Neutrophil (primary cell): ENCODE data around the gene MRPL40.
A peak's percentile ranks its signal among the peaks of the same experiment; 100 is the strongest.

Experiments used
- H3K27ac ChIP-seq: fragments of 200-600 bp; sonication (generic); 2 replicates; pipeline ENCODE4 v1.5.1; 2016; ENCODE audit warnings: mild to moderate bottlenecking, moderate library complexity
- H3K27me3 ChIP-seq: fragments of 200-600 bp; sonication (generic); 2 replicates; pipeline ENCODE4 v1.6.0; 2016; ENCODE audit warnings: mild to moderate bottlenecking
- H3K36me3 ChIP-seq: fragments of 200-600 bp; sonication (generic); 2 replicates; pipeline ENCODE4 v1.5.1; 2017
- H3K4me1 ChIP-seq, 2 experiments: fragments of 200-600 bp in 1 of 2; sonication (generic) in 1 of 2; 1 replicate in 1 of 2; 2 replicates in 1 of 2; pipeline versions ENCODE4 v1.5.1 to v1.6.1; 2013 to 2016; ENCODE audit warnings: low read depth in 1 of 2, low read length in 1 of 2, mild to moderate bottlenecking in 1 of 2, moderate library complexity in 1 of 2; ENCODE audit not compliant: control insufficient read depth in 1 of 2, insufficient read depth in 1 of 2
- H3K4me3 ChIP-seq, 2 experiments: fragments of 200-600 bp in 1 of 2; sonication (generic) in 1 of 2; 1 replicate in 1 of 2; 2 replicates in 1 of 2; pipeline ENCODE4 v1.5.1; 2013 to 2016; ENCODE audit warnings: low read depth in 1 of 2, low read length in 1 of 2, mild to moderate bottlenecking in 1 of 2, moderate library complexity in 1 of 2
- H3K9me3 ChIP-seq: fragments of 200-600 bp; sonication (generic); 2 replicates; pipeline ENCODE4 v1.5.1; 2016
- CTCF ChIP-seq: fragments of 200-600 bp; sonication (generic); IDR thresholded peaks from 2 replicates; pipeline ENCODE4 v1.5.1; 2016; ENCODE audit warnings: antibody characterized with exemption

The MRPL40 gene

GRCh38 chr22:19422440-19423301, 9.7 kb upstream of the MRPL40 start:
- Histone ChIP-seq H3K27me3 (no peaks in the 10 kb centered on the region), H3K4me1 (peaks cover 99% of the 10 kb centered on the region in 2 experiments), H3K9me3 (no peaks in the 10 kb centered on the region), H3K4me3 (no peak overlapping the region), H3K36me3 (no peaks in the 10 kb centered on the region), H3K27ac (peak overlapping the region; percentile 98)
- TF ChIP-seq CTCF, result no peak

DNA sequence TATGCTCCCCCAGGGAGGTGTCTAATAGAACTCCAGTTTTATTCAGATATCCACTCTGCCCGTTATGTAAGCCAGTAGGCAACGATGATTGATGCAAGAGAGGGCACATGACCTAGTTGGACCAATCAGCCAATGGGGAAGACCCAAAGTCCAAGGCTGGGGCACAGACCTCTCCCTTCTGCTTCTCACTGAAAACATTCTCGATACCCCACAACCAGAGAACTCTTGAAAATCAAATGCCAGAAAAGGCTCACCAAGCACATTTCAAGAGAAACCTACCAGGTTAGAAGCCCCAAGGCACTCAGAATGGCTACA, 8.2 kb upstream of the MRPL40 start:
- Histone ChIP-seq H3K4me1 (peaks cover 99% of the 10 kb centered on the region in 2 experiments), H3K36me3 (no peaks in the 10 kb centered on the region), H3K9me3 (no peaks in the 10 kb centered on the region), H3K27ac (peak overlapping the region; percentile 98), H3K27me3 (no peaks in the 10 kb centered on the region), H3K4me3 (no peak overlapping the region)
- TF ChIP-seq CTCF, result no peak

DNA sequence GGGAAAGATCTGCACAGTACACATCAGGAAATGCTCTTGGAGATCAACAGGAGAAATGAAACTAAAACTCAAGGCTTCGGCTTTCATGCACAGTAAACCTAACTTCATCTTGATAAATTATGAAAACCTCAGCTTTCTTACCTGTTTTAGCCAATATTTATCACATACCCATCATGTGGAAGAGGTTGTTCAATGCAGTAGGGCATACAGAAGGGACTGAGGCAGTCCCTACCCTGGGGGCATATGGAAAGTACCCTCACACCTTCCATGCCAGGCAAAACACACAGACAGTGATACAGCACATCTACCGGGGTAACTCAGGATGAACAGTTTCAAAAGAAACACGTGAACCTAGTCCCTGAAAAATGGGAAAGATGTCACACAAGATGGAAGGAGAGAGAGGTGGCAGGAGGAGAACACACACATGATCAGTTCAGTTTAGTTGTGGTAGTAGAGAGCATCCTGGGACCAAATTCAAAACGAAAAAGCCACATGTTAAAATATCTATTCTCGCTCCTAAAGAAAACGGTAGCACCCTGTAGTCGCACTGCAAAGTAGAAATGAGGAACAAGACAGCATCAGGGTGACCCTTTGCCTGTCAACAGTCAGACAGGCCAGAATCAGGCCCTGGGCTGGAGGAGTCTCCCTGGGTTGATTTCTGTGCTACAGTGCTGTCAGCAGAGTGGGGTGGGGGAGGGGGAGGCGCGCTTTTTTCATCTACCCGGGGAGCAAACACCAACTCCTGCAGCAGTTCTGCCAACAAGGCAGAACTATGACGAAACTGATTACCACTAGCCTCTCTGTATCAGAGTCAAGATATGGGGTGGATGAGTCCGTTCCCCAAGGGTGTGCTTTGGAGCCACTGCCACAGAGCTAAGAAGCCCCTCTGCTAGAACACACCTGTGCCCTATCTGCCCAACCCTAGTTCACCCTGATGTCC, 2.1 kb upstream of the MRPL40 start:
- Histone ChIP-seq H3K9me3 (no peaks in the 10 kb centered on the region), H3K4me1 (peaks cover 67 to 68% of the 10 kb centered on the region in 2 experiments), H3K36me3 (peaks cover 5% of the 10 kb centered on the region), H3K27ac (peak overlapping the region; percentile 98), H3K4me3 (peak overlapping the region; percentile 92 to 96), H3K27me3 (no peaks in the 10 kb centered on the region)
- TF ChIP-seq CTCF, result no peak

- H3K4me1 ChIP-seq, result peaks cover 59 to 60% of the 10 kb centered on the region in 2 experiments
- peaks cover 12% of the 10 kb centered on the region for H3K36me3 ChIP-seq
- H3K9me3 ChIP-seq, result no peaks in the 10 kb centered on the region
- no peak for TF ChIP-seq CTCF
- H3K27ac ChIP-seq, result peak overlapping the region; percentile 98
- peak overlapping the region; percentile 92 to 96 for H3K4me3 ChIP-seq
- no peaks in the 10 kb centered on the region for H3K27me3 ChIP-seq
Observed at GRCh38 chr22:19430890-19431541, 1.3 kb upstream of the MRPL40 start.

- no peaks in the 10 kb centered on the region for H3K9me3 ChIP-seq
- H3K36me3 ChIP-seq, result peaks cover 12% of the 10 kb centered on the region
- peak within 1 kb of the TSS; percentile 98 for H3K27ac ChIP-seq
- H3K27me3 ChIP-seq, result no peaks in the 10 kb centered on the region
- H3K4me1 ChIP-seq, result peaks cover 53% of the 10 kb centered on the region in 2 experiments
- peak within 1 kb of the TSS; percentile 92 to 96 for H3K4me3 ChIP-seq
- peak; percentile 14 for TF ChIP-seq CTCF
Observed at GRCh38 chr22:19431649-19432132, 654 bp upstream of the MRPL40 start, which contains the start of gene HIRA. Gene HIRA (minus strand): TSS chr22:19431733. CDS start chr22:19431476, 257 bp downstream.
